HepG2 (cell line): ENCODE data around the gene FUT3. TPM values are rescaled to one million over a fixed set of nuclear protein-coding genes. Genes with fewer than 3 reads are reported as not detected.

Source experiments
- CHCHD3 ChIP-seq: sonication (generic); formaldehyde crosslinking; IDR thresholded peaks from 2 replicates; pipeline ENCODE4 v1.8.0; 2022; ENCODE audit warnings: mild to moderate bottlenecking, missing genetic modification reagents, moderate library complexity
- ERF ChIP-seq: IDR thresholded peaks from 2 replicates; pipeline ENCODE4 v1.6.1; 2018; ENCODE audit warnings: missing biosample characterization, missing genetic modification reagents
- HIC2 ChIP-seq: sonication (generic); formaldehyde crosslinking; IDR thresholded peaks from 2 replicates; pipeline ENCODE4 v1.9.0; 2022; ENCODE audit warnings: low read depth, missing genetic modification reagents
- HIVEP1 ChIP-seq: sonication (generic); formaldehyde crosslinking; IDR thresholded peaks from 2 replicates; pipeline ENCODE4 v1.4.0; 2020; ENCODE audit warnings: mild to moderate bottlenecking, missing genetic modification reagents
- HOXD1 ChIP-seq: sonication (generic); formaldehyde crosslinking; IDR thresholded peaks from 2 replicates; pipeline ENCODE4 v1.5.0; 2020; ENCODE audit warnings: missing genetic modification reagents
- MAZ ChIP-seq, 2 experiments: sonication (generic) in 1 of 2; formaldehyde crosslinking in 1 of 2; IDR thresholded peaks; 2 replicates each; pipeline versions ENCODE4 v1.5.0 to v1.6.1; 2012 to 2020; ENCODE audit warnings: low read depth in 2 of 2, mild to moderate bottlenecking in 2 of 2, borderline replicate concordance in 1 of 2, improper control_type of control experiment in 1 of 2, low read length in 1 of 2, missing genetic modification reagents in 1 of 2, moderate library complexity in 1 of 2
- NRL ChIP-seq: sonication (generic); formaldehyde crosslinking; IDR thresholded peaks from 2 replicates; pipeline ENCODE4 v1.5.0; 2020; ENCODE audit warnings: missing genetic modification reagents, mild to moderate bottlenecking, moderate library complexity, borderline replicate concordance
- PBX2 ChIP-seq: IDR thresholded peaks from 2 replicates; pipeline ENCODE4 v1.6.1; 2016; ENCODE audit warnings: control low read depth
- PRDM10 ChIP-seq: sonication (generic); formaldehyde crosslinking; IDR thresholded peaks from 2 replicates; pipeline ENCODE4 v1.4.0; 2020; ENCODE audit warnings: low read depth, missing genetic modification reagents
- SIN3B ChIP-seq: fragments of 150-350 bp; IDR thresholded peaks from 2 replicates; pipeline ENCODE4 v1.6.1; 2014; ENCODE audit warnings: low read length
- WIZ ChIP-seq: sonication (generic); formaldehyde crosslinking; IDR thresholded peaks from 2 replicates; pipeline ENCODE4 v1.5.1; 2020; ENCODE audit warnings: mild to moderate bottlenecking, missing genetic modification reagents
- ZBTB3 ChIP-seq: sonication (generic); formaldehyde crosslinking; IDR thresholded peaks from 2 replicates; pipeline ENCODE4 v1.4.0; 2020; ENCODE audit warnings: low read depth, mild to moderate bottlenecking, moderate library complexity, missing genetic modification reagents, borderline replicate concordance
- ZNF598 ChIP-seq: sonication (generic); formaldehyde crosslinking; IDR thresholded peaks from 2 replicates; pipeline ENCODE4 v1.5.1; 2020; ENCODE audit warnings: mild to moderate bottlenecking, missing genetic modification reagents, borderline replicate concordance
- ZNF607 ChIP-seq: sonication (generic); formaldehyde crosslinking; IDR thresholded peaks from 2 replicates; pipeline ENCODE4 v1.5.1; 2020; ENCODE audit warnings: missing genetic modification reagents, mild to moderate bottlenecking, borderline replicate concordance
- polyA plus RNA-seq, 8 experiments: library from polyadenylated mRNA; depleted of rRNA in 3 of 8; stranded (reverse) in 7 of 8; unstranded in 1 of 8; fragments of >200 nt; fragmentation: Illumina TruSeq in 4 of 8; extraction: Trizol in 4 of 8; gene quantifications; 2 replicates each; pipeline versions ENCODE4 v1.2.1 to v1.2.3, GENCODE V29; 2011 to 2016; ENCODE audit warnings: low read depth in 4 of 8, missing spikeins in 1 of 8, mixed read lengths in 1 of 8; ENCODE audit not compliant: insufficient read depth in 1 of 8
- total RNA-seq, 5 experiments: library from RNA; depleted of rRNA; stranded (reverse); fragments of >200 nt; fragmentation: Illumina TruSeq; extraction: Trizol; gene quantifications; 2 replicates each; pipeline ENCODE4 v1.2.3, GENCODE V29; 2016; ENCODE audit warnings: low read depth in 1 of 5
- TF ChIP-seq, protein P1 (sequence below): sonication (generic); formaldehyde crosslinking; IDR thresholded peaks from 2 replicates; pipeline ENCODE4 v1.8.0; 2022; ENCODE audit warnings: missing genetic modification reagents, mild to moderate bottlenecking, borderline replicate concordance
- TF ChIP-seq, protein P2 (sequence below): sonication (generic); formaldehyde crosslinking; IDR thresholded peaks from 2 replicates; pipeline ENCODE4 v1.5.1; 2020; ENCODE audit warnings: missing genetic modification reagents, mild to moderate bottlenecking, borderline replicate concordance
- TF ChIP-seq, protein P3 (sequence below): sonication (generic); formaldehyde crosslinking; IDR thresholded peaks from 2 replicates; pipeline ENCODE4 v1.5.0; 2020; ENCODE audit warnings: missing genetic modification reagents

FUT3 gene
- total and polyA plus RNA-seq, 2 of the 13 experiments (the other 11 are each of a cell fraction or from before 2014, with no cell fraction given): 0.53 to 1.1 TPM

DNA sequence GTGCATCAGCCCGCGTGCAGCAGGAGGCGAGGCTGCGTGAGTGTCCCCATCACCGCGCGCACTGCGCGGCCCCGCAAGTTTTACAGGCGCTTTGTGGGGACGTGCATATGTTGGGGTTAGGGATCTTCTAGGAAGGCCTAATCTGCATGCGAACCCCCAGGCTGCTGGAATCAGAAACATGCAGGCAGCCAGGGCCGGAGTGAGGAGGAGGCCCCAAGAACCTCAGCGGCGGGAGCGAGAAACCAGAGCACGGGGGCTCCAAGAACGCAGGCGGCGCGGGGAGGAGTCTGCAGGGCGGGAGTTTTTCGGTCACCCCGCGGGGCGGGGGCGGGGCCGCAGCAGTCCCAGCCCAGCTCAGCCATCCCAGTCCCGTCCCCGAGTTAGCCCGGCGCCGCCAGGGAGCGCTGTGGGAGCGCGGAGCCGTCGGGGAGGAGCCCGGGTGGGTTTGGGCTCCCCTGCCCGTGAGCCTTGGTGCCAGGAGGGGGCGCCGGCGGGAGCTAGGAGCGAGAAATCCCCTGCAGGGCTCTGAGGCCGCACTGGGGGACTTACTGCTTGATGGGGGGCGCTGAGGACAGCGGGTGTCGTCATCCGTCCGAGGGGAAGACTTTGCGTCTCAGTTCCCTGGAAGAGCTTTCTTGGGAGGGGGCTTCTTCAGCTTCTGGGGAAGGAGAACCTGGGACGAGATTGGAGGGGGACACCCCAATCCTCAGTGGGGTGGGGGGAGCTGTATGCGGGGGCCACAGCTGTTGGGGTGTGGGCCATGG, 47.3 kb downstream of the FUT3 start (continued):
- TF ChIP-seq, protein P1, sequence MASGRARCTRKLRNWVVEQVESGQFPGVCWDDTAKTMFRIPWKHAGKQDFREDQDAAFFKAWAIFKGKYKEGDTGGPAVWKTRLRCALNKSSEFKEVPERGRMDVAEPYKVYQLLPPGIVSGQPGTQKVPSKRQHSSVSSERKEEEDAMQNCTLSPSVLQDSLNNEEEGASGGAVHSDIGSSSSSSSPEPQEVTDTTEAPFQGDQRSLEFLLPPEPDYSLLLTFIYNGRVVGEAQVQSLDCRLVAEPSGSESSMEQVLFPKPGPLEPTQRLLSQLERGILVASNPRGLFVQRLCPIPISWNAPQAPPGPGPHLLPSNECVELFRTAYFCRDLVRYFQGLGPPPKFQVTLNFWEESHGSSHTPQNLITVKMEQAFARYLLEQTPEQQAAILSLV: peak; percentile 47; the same call in 1 of the 2 replicates
- TF ChIP-seq, protein P2, sequence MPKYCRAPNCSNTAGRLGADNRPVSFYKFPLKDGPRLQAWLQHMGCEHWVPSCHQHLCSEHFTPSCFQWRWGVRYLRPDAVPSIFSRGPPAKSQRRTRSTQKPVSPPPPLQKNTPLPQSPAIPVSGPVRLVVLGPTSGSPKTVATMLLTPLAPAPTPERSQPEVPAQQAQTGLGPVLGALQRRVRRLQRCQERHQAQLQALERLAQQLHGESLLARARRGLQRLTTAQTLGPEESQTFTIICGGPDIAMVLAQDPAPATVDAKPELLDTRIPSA (CRISPR knock-in tag): peak; percentile 83; the same call in 1 of the 2 replicates
- TF ChIP-seq PRDM10 (CRISPR knock-in tag): no peak
- TF ChIP-seq NRL: peak; percentile 62; the same call in 1 of the 2 replicates
- no peak for TF ChIP-seq PBX2
- no peak; the same call in 1 of the 2 replicates for TF ChIP-seq HIC2
- TF ChIP-seq HOXD1 (CRISPR knock-in tag): no peak
- peak; percentile 79 for TF ChIP-seq MAZ (IDR thresholded peaks at IDR 0.05; ENCODE audit: borderline replicate concordance, low read depth, low read length)
- peak; percentile 97 for TF ChIP-seq MAZ (CRISPR knock-in tag; IDR thresholded peaks at IDR 0.05; ENCODE audit: low read depth)
- TF ChIP-seq ZBTB3: 0 out of 2 replicates have a peak, but pooled peaks have one; percentile 44
- peak; percentile 39; the same call in 1 of the 2 replicates for TF ChIP-seq SIN3B
- peak; percentile 67; the same call in 1 of the 2 replicates for TF ChIP-seq ZNF607 (CRISPR knock-in tag)
- TF ChIP-seq, protein P3, sequence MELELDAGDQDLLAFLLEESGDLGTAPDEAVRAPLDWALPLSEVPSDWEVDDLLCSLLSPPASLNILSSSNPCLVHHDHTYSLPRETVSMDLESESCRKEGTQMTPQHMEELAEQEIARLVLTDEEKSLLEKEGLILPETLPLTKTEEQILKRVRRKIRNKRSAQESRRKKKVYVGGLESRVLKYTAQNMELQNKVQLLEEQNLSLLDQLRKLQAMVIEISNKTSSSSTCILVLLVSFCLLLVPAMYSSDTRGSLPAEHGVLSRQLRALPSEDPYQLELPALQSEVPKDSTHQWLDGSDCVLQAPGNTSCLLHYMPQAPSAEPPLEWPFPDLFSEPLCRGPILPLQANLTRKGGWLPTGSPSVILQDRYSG: no peak
- TF ChIP-seq CHCHD3 (CRISPR knock-in tag): 0 out of 2 replicates have a peak, but pooled peaks have one; percentile 34
- peak; percentile 89; the same call in 1 of the 2 replicates for TF ChIP-seq ZNF598
- TF ChIP-seq ERF: peak; percentile 46; the same call in 1 of the 2 replicates
- TF ChIP-seq WIZ (CRISPR knock-in tag): no peak
- TF ChIP-seq HIVEP1: peak; percentile 89
